AML-193 (cell line): Measurements from ENCODE around the gene RANBP17.

Experiments used
- DNase-seq, 2 experiments: peaks; one replicate each; lab custom pipeline; 2025; lab: John Stamatoyannopoulos, UW

The RANBP17 gene

GRCh38 chr5:171092194-171092593, 230.4 kb downstream of the RANBP17 start:
- no peak for DNase-seq

- DNase-seq: no peak
These were observed 231.8 kb downstream of the RANBP17 start for GRCh38 chr5:171093598-171093997.

- DNase-seq: no peak
These were observed 232.5 kb downstream of the RANBP17 start for GRCh38 chr5:171094356-171094755.

GRCh38 chr5:171102877-171103610, 241.2 kb downstream of the RANBP17 start:
- DNase-seq: no peak

- DNase-seq: no peak
These were observed 245.9 kb downstream of the RANBP17 start for GRCh38 chr5:171107669-171108068.

- DNase-seq: no peak
These were observed 253.7 kb downstream of the RANBP17 start for GRCh38 chr5:171115519-171115918.

- DNase-seq: no peak
These were observed 254.9 kb downstream of the RANBP17 start for GRCh38 chr5:171116719-171117118.

- no peak for DNase-seq
These were observed 259.3 kb downstream of the RANBP17 start for GRCh38 chr5:171120986-171121622.

- DNase-seq: no peak
These were observed 259.8 kb downstream of the RANBP17 start for GRCh38 chr5:171121638-171122037.

GRCh38 chr5:171122372-171122771, 260.6 kb downstream of the RANBP17 start:
- DNase-seq: no peak

GRCh38 chr5:171123417-171123816, 261.6 kb downstream of the RANBP17 start:
- DNase-seq: no peak

- DNase-seq: no peak
These were observed 265.5 kb downstream of the RANBP17 start for GRCh38 chr5:171127314-171127713.

- no peak for DNase-seq
These were observed 266.3 kb downstream of the RANBP17 start for GRCh38 chr5:171128136-171128535.

- no peak for DNase-seq
These were observed 267.5 kb downstream of the RANBP17 start for GRCh38 chr5:171129308-171129707.

- no peak for DNase-seq
These were observed 269.7 kb downstream of the RANBP17 start for GRCh38 chr5:171131497-171131896.

GRCh38 chr5:171137768-171138525, 276.1 kb downstream of the RANBP17 start:
- DNase-seq: no peak

- DNase-seq: no peak
These were observed 277.4 kb downstream of the RANBP17 start for GRCh38 chr5:171139227-171139626.

GRCh38 chr5:171142617-171143016, 280.8 kb downstream of the RANBP17 start:
- no peak for DNase-seq

- DNase-seq: no peak
These were observed 281.4 kb downstream of the RANBP17 start for GRCh38 chr5:171143171-171143570.

- DNase-seq: no peak
These were observed 282.1 kb downstream of the RANBP17 start for GRCh38 chr5:171143926-171144325.

GRCh38 chr5:171149333-171149732, 287.5 kb downstream of the RANBP17 start:
- DNase-seq: no peak

GRCh38 chr5:171149772-171150171, 288.0 kb downstream of the RANBP17 start:
- no peak for DNase-seq

GRCh38 chr5:171152382-171152781, 290.6 kb downstream of the RANBP17 start:
- DNase-seq: no peak
